ENCODE results near the gene BUD31.
"Not testable (repeated sequence)": the region's sequence is repeated elsewhere in the genome, so short reads cannot be mapped to it uniquely, and the experiment has no call there.

Gene BUD31

DNA sequence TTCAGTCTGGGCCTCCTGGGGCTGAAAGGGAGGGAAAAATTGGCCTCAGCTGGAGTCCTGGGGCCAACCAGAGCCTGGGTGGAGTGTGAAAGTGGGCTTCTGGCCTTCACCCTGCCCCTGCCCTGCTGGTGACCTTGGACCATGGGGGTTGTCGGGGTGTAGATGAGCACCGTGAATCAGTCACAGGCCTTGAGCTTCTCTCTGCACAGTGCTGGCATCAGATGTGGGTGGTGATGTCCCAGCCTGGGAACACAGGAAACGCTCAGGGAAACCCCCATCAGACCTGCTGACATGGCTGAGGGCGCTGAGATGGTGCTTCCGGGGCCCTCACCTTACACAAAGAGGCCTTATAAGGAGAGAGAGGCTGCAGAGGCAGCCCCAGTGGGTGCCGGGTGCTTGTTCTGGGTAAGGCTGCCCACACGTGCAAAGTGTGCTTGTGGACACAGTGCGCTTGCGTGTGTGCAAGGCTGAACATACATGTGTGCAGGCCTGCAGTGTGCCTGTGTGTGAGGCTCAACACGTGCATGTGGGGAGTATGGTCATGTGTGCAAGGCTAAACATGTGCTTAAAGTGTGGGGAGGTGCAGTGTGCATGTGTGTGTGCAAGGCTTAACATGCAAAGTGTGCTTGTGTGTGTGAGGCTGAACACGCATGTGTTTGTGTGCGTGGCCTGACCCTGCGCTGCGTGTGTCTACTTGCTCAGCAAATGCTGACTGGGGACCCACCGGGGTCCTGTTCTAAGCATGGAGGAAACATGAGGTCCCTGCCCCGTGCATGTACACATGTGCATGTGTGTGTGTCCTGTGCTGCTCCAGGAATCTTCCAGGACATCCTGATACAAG lies 27.7 kb upstream of the BUD31 start:
- DNase-seq, result peak; percentile 77 to 94

DNA sequence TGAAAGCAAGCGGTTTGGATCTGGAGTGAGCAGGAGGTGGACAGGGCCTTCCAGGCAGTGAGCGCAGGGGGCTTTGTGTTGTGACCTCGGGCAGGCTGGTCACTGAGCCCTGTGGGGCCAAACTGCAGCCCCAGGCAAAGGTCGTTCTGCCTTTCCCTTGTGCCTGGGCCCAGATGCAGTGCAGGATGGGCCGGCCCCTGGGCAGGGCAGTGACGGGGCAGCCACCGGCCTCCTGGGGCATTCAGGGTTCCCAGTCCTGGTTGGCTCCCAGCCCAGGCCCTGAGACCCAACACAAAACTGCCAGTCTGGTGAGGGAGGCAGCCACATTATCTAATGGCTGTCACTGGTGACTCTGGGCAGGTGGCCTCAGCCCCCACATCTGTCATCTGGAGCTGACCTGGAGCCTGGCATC lies 27.1 kb upstream of the BUD31 start:
- no peak for DNase-seq

DNA sequence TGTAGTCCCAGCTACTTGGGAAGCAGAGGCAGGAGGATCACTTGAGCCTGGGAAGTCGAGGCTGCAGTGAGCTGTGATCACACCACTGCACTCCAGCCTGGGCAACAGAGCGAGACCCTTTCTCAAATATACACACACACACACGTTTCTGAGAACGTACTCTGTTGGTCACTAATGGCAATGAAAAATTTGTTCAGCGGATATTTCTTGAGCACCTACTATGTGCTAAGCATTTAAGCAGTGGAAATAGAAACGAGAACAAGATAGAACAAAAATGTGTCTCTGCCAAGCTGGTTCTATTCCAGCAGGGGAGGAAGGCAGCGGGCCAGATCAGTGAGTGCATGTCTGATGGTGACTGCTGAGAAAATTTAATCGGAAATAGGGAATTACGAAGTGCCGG lies 25.6 kb upstream of the BUD31 start:
- no peak for DNase-seq

DNA sequence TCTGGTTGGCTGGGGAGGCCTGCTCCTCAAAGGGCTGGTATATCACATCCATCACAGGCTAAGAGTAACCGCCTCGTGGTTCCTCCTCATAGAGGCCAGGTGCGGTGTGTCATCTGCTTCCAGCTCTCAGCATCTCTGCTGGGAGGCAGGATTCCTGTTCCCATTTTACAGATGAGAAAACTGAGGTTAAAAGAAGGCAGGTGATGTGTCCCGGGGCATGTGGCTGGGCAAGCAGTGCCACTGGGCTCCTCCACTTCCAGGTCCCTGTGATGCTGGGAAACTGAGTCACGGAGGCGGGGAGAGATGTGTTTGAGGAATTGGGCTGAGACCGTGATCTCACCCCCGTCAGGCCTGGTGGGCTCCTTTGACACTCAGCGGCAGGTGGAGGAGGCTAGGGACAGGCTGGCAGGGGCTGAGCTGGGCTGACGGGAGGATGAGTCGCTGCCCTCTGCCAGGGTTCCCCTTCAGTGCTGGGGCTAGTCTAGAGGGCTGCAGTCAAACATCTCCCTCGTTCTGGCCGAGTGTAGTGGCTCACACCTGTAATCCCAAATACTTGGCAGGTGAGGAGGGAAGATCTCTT lies 24.9 kb upstream of the BUD31 start:
- no peak for DNase-seq

DNA sequence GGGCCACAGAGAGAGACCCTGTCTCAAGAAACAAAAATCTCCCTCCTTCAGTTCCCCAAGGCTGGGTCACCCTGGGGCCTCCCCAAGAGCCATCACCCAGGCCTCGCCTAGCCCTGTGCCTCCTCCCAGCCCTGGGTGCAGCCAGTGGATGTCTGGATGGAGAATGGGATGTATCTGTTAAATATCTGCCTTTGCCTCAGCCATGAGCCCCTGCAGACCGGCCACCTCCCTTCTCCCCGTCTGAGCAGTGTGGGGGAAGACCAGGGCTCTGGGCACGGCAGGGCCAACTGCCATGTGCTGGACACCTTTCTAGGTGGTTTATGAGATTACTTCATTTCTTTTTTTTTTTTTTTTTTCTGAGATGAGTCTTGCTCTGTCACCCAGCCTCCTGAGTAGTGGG lies 24.2 kb upstream of the BUD31 start:
- no peak for DNase-seq

DNA sequence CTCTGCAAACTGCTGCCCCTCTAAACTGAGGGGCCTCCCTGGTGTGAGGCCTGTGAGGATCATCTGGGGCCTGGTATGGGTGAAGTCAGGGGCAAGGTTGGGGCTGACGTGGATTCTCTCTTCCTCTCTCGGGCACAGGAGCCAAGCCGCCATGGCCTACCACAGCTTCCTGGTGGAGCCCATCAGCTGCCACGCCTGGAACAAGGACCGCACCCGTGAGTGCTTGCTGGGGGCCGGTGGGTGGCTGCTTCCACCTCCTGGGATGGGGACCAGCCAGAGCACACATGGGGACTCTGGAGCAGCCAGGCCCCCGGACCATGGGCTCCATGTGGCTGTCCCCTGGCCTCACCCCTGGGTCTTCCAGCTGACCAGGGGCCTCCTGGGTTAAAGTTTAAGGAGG lies 23.2 kb upstream of the BUD31 start:
- no peak for DNase-seq

DNA sequence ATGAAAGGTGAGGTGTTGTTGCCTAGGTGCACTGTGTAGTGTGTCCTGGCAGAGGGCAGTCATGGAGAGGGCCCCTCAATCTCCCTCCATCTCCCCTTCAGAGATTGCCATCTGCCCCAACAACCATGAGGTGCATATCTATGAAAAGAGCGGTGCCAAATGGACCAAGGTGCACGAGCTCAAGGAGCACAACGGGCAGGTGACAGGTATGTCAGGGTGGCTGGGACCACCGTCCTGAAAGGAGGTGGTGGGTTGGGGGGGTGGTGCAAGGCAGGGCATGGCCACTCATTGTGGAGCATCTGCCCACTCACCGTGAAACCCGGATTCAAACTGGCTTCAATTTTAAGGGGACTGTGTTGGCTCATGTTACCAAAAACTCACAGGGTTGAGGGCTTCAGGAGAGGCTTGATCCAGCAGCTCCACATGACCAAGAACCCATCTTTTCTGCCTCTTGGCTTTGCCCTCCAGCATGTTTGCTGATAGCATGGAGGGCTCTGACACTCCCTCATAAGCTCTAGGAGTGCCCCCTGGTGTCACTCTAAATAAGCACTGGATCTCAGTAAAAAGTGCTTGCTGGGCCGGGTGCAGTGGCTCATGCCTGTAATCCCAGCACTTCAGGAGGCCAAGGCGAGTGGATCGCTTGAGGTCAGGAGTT lies 22.1 kb upstream of the BUD31 start:
- peak in 1 of 2 experiments; percentile 30 for DNase-seq

DNA sequence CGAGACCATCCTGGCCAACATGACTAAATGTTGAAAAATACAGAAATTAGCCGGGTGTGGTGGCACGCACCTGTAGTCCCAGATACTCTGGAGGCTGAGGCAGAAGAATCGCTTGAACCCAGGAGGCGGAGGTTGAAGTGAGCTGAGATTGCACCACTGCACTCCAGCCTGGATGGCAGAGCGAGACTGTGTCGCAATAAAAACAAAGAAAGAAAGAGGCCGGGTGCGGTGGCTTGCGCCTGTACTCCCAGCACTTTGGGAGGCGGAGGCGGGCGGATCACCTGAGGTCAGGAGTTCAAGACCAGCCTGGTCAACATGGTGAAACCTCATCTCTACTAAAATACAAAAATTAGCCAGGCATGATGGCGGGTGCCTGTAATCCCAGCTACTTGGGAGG lies 21.5 kb upstream of the BUD31 start:
- DNase-seq, result not testable (repeated sequence)

DNA sequence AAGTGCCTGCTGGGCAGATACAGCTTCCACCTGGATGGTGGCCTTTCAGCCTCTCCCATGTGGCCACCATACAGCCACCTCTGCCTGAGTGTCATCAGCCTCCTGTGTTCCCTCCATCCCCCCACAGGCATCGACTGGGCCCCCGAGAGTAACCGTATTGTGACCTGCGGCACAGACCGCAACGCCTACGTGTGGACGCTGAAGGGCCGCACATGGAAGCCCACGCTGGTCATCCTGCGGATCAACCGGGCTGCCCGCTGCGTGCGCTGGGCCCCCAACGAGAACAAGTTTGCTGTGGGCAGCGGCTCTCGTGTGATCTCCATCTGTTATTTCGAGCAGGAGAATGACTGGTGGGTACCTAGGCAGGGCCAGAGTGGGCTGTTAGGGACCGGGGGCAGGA lies 20.9 kb upstream of the BUD31 start:
- DNase-seq, result no peak

DNA sequence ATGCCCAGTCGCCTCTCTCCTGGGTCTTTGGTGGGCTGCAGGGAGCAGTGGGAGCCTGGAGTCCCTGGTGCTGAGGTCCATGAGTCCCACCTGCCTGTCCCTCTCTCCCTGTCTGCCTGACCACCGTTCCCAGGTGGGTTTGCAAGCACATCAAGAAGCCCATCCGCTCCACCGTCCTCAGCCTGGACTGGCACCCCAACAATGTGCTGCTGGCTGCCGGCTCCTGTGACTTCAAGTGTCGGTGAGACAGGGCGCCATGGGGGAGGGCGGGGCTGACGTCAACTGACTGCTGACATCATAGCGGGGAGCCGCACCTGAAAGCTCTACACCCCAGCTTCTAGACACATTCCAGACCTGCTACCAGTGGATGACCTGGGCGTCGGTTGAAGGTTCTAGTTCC lies 19.0 kb upstream of the BUD31 start:
- no peak for DNase-seq

DNA sequence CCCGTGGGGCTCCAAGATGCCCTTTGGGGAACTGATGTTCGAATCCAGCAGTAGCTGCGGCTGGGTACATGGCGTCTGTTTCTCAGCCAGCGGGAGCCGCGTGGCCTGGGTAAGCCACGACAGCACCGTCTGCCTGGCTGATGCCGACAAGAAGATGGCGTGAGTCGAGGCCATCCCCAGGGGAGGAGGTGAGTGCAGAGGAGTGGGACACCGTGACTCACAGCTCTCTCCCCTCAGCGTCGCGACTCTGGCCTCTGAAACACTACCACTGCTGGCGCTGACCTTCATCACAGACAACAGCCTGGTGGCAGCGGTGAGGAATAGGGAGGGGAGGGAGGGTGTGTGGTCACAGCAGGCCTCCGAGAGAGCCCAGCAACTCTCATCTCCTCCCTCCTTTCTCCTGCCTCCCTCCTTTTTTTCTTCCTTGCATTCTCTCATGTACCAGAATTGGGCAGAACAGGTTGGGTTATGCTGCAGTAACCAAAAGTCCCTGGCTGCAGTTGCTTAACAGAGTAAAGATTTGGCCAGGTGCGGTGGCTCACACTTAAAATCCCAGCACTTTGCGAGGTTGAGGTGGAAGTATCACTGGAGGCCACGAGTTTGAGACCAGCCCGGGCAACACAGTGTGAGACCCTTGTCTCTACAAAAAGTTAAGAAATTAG lies 17.7 kb upstream of the BUD31 start:
- DNase-seq, result no peak

DNA sequence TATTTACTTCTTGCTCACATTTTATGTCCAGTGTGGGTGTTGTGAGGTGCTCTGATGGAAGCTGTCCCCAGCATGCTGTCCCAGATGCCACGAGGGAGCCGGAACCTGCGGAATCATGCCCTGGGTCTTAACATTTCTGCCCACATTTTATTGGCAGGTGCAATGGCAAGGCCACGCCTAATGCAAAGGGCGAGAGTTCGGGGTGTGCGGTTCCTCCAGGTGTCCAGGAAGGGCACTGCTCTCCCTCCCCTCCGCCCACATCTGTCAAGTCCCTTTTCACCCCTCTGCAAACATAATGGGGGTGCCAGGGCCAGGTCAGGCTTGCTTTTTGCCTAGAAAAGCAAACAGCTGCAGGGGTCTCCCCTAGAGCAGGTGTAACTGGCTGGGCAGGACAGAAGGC lies 16.7 kb upstream of the BUD31 start:
- no peak for DNase-seq

DNA sequence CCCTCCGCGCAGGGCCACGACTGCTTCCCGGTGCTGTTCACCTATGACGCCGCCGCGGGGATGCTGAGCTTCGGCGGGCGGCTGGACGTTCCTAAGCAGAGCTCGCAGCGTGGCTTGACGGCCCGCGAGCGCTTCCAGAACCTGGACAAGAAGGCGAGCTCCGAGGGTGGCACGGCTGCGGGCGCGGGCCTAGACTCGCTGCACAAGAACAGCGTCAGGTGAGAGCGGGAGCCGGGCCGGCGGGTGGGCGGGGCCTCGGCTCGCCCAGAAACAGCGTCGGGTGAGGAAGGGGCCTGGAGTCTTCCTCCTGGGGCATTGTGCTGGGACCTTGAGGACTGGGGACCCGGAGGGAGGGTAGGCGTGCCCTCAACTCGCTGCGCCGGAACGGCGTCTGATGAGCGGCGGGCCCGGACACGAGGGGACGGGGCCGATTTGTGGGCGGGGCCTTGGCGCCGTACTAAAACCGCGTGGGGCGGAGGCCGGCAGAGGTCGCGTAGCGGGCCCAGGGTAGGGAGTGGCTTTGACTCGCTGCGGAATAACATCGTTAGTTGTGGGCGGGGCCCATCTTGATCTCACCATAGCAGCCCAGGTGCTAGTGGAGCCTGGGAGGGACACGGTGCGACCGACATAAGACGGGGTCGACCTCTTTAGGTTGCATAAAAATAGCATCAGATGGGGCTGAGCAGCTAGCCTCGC lies 16.0 kb upstream of the BUD31 start:
- peak; percentile 73 to 81 for DNase-seq

DNA sequence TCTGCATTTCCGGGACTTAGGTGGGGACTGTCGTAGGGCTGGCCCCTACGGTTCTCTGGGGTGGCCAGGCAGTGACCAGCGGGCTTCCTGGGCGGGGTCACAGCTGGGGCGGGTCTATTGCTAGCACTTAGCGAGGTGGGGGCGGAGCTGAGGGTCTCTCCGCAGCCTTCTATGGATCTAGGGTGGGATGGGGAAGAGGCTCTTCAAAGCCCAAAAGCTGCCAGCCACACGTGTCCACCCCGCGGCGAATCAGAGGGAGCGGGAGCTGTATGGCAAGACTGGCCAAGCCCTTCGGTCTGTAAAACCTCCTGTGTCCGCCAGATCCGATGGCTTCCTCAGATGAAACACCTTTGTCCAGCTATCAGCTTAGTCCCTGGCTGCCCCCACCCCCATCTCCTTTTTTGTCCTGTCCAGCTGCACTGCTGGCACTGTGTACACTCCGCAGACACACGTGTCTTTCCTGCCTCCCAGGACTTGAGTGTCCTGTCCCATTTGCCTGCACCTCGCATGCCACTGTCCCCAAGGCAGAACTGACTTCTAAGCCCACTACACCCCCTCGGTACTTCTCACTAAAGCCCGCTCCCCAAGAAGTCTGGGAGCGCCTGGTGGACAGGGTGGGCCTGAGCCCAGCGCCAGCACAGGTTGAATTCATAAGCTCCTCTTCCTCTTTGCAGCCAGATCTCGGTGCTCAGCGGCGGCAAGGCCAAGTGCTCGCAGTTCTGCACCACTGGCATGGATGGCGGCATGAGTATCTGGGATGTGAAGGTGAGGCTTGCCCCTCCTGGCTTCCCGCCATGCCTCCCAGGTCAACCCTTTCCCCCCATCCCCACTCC lies 15.2 kb upstream of the BUD31 start:
- DNase-seq, result no peak

DNA sequence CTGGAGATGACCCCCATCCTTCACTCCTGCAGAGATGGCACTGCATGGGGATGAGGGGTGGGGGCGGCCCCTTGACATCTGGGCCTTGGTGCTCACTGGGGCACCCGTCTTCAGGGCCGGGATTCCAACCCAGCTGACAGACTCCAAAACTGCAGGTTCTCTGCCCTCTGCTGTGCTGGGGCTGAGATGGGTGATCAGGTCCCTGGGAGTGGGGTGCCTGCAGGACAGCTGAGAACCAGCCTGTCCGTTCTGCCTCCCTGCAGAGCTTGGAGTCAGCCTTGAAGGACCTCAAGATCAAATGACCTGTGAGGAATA lies 14.6 kb upstream of the BUD31 start:
- no peak for DNase-seq

DNA sequence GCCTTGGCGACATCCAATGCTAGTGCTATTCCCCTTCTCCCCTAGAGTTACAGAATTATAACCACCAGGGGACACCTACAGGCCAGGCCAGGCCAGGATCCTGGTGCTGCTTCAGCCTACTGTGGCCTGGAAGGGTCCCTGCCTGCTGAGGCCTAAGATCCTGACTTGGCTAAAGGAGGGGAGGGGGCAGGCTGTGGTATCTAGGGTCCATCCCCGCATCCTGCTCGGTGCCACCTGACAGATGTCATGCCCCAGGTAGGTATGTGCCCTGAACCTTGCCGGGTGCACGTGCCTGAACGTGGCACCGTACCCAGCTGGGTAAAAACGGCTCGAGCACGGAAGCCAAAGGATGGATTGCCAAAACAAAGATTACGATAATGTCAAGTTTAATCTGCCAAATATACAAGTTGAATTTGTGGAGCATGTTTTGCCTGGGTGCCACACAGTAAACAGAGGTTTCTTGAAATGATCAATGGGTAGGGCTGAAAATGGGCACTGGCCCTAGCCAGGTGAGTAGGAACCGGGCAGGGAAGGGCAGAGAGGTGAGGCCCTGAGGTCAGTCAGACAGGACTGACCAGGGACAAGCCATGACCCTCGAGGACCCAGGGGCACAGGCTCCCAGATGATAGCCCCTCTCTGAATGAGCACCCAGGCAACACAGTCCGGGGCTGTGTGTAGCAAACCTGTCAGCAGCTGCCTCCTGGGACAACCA lies 13.0 kb upstream of the BUD31 start:
- no peak for DNase-seq

DNA sequence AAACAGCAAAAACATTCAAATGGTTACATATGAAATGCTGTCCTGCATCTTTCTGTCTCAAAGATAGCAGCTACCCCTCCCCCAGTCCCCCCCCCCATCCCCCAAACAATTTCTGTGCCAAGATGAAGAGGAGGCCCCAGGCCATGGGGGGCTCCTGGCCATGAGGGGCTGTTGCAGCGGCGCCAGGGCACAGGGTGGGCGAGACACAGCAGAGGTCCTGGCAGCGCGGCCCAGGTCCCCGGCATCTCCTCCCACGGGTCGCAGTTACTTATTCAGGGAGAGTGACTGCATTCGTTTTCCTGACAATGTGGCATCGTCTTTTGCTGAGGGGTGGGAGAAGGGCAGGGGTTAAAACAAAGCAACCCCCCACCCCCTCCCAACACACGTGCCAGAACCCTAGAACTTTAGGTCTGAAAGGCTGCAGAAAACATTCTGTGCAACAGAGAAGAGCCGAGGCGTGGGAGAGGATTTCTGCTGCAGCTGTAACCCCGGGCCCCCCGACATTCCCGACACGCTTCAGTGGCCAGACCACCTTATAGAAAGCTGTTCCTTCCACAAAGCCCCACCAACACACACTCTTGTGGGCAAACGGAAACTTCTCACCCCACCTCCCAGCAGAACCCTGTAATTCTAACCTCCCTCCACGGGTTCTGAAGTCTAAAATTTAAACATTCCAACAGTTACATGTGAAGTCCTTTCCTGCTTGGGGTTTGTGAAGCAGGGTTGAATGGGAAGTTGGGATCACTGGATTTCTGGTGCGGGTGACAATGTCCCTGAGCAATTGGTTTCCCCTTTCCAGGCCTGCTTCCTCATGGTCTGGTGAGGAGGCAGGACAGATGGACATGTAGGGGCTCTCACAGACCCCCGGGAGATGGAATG lies 12.1 kb upstream of the BUD31 start:
- DNase-seq, result no peak

DNA sequence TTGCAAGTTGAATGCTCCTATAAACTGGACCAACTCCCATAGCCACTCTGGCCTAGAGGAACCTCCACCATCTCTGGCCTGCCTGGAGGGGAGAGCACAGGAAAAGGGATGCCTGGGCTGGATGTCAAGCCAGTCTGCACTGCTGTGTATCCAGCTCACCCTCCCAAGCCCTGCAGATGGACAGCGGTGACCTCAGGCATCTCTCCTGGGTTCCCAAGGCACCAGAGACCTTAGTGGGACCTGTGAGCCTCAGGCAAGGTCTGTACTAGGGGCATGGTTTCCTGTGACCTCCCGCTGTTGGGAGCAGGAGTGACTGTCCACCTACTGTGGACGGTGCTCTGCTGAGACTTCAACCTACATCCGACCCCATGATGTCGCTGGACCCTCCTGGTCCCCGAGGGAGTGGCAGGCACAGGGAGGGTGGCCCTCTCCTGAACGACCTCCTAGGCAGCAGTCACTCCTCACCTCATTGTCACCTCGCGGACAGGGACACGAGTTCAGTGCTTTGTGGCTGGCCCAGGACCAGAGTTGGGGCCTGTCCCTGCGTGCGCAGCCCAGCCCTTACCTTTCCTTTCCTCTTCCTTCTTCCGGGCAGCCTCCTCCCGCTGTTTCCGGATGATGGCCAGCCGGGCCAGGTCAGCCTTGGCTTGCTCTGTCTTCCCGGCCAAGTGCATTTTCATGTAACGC lies 11.3 kb upstream of the BUD31 start:
- DNase-seq, result no peak

DNA sequence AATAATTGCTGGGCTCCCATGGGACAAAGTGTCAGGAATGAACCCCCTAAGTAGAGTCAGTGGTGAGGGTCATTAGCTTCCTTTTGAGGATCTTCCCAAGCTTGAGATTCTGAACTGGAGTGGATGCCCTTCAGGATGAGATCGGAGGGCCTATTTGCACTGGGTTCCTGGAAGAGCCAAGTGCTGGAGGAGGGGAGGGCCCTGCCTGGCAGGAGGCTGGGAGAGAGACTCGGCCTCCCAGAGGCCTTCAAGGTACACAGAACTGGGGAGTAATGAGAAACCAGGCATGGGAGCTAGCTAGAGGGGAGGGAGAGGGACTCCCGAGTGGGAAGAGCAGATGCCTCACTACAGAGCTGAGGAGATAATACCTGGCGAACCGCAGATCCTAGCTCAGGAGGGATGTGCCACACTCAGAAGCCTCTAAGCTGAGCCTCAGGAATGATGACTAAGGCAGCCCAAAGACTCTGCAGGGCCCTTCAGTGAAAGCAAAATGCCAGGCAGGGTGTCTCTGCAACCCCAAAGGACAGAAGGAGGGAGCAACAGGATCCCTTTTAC lies 9.8 kb upstream of the BUD31 start:
- no peak for DNase-seq

DNA sequence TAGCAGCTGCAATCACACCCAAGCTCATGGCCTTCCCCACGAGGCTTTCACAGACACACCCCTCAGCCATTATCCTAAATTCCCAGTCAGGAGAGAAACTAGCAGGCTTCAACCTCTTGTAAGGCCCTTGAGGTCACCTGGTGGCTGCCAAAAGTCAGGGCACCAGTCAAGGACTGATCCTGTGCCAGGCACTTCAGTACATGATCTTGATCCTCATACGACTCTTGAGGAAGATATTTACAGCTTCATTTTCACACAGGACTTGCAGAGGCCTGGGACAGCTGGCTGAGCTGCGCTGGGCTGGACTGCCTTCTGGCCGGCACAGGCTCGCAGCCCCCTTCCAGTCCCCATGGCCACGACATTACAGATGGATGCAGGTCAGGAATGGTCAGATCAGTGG lies 9.2 kb upstream of the BUD31 start:
- no peak for DNase-seq

Data from stimulated activated CD4-positive, alpha-beta T cell treated with anti-CD3 and anti-CD28 coated beads, Interleukin-4, amount 100 ng/mL, for 4 hours (primary cell).